Panc1 (cell line): ENCODE data around the gene PTPRK. TPM values are rescaled to one million over a fixed set of nuclear protein-coding genes. Genes with fewer than 3 reads are reported as not detected.

Experiments
- ATAC-seq: fragments of 200-7000 bp; cut with Tn5 transposase; 2 replicates; pipeline ENCODE4 v1.9.1; 2020; ENCODE audit warnings: mild to moderate bottlenecking, moderate library complexity
- BruUV-seq: library from RNA; stranded (reverse); fragments of 400-500 nt; replicated peaks from 2 replicates; lab custom pipeline; 2021; lab: Mats Ljungman, UMichigan
- CTCF ChIA-PET: fragments of 300-600 bp; sonication (Branson Sonifier 250); formaldehyde crosslinking; loops from one replicate; lab custom pipeline; 2022; ENCODE audit warnings: antibody characterized with exemption; lab: Charles Lee
- POLR2A ChIA-PET: fragments of 300-600 bp; sonication (Branson Sonifier 250); formaldehyde crosslinking; loops from one replicate; lab custom pipeline; 2022; ENCODE audit warnings: antibody characterized with exemption; lab: Charles Lee
- DNase-seq: peaks from one replicate; pipeline ENCODE4 v3.0.0-alpha.2; 2010; ENCODE audit warnings: low read depth, low spot score
- H3K27ac ChIP-seq: 2 replicates; pipeline ENCODE4 v1.5.1; 2011; ENCODE audit warnings: mild to moderate bottlenecking, low read length, inconsistent platforms
- H3K27me3 ChIP-seq: fragments of 200-500 bp; sonication (Bioruptor generic); 2 replicates; pipeline ENCODE4 v1.6.0; 2014; ENCODE audit warnings: low read length, inconsistent platforms; ENCODE audit not compliant: control insufficient read depth, insufficient read depth
- H3K36me3 ChIP-seq: fragments of 200-500 bp; sonication (Bioruptor generic); 2 replicates; pipeline ENCODE4 v1.5.1; 2014; ENCODE audit warnings: inconsistent platforms, mild to moderate bottlenecking, low read length, moderate library complexity; ENCODE audit not compliant: control insufficient read depth, insufficient read depth
- H3K4me1 ChIP-seq: 2 replicates; pipeline ENCODE4 v1.5.1; 2011; ENCODE audit warnings: inconsistent platforms, mild to moderate bottlenecking, low read length, moderate library complexity; ENCODE audit not compliant: control insufficient read depth, insufficient read depth
- H3K4me3 ChIP-seq, 2 experiments: 2 replicates each; pipeline ENCODE4 v1.5.1; 2011 to 2012; ENCODE audit warnings: low read depth in 2 of 2, low read length in 2 of 2, mild to moderate bottlenecking in 2 of 2, inconsistent platforms in 1 of 2, moderate library complexity in 1 of 2
- H3K9me3 ChIP-seq: fragments of 200-500 bp; sonication (Bioruptor generic); 2 replicates; pipeline ENCODE4 v1.5.1; 2014; ENCODE audit warnings: low read depth, mild to moderate bottlenecking, inconsistent platforms, low read length, moderate library complexity; ENCODE audit not compliant: control insufficient read depth, insufficient read depth
- CTCF ChIP-seq: fragments of 450-650 bp; IDR thresholded peaks from 2 replicates; pipeline ENCODE4 v1.5.1; 2017; ENCODE audit warnings: mild to moderate bottlenecking
- POLR2AphosphoS5 ChIP-seq: IDR thresholded peaks from 2 replicates; pipeline ENCODE4 v1.6.1; 2012; ENCODE audit warnings: mild to moderate bottlenecking, low read depth, low read length, moderate library complexity
- REST ChIP-seq, 2 experiments: IDR thresholded peaks; 2 replicates each; pipeline ENCODE4 v1.6.1; 2011 to 2012; ENCODE audit warnings: low read depth in 2 of 2, control low read depth in 1 of 2, low read length in 1 of 2, mild to moderate bottlenecking in 1 of 2, moderate library complexity in 1 of 2; ENCODE audit not compliant: insufficient read depth in 1 of 2
- SIN3A ChIP-seq: IDR thresholded peaks from 2 replicates; pipeline ENCODE4 v1.6.1; 2012; ENCODE audit warnings: low read depth, mild to moderate bottlenecking, low read length, moderate library complexity, borderline replicate concordance; ENCODE audit not compliant: insufficient read depth
- TCF7L2 ChIP-seq: IDR thresholded peaks from 2 replicates; pipeline ENCODE4 v1.6.1; 2011; ENCODE audit warnings: mild to moderate bottlenecking, low read depth, low read length, inconsistent platforms
- in situ Hi-C: cut with HindIII; loops from 2 replicates; pipeline ENCODE4 v1.10.0; 2016; ENCODE audit warnings: low sequenced_read_pairs, low pct_unique_long_range_greater_than_20kb
- intact Hi-C: fragments of 100-400 bp; cut with micrococcal nuclease; formaldehyde crosslinking; loops from one replicate; pipeline ENCODE4 v1.10.0; 2022; ENCODE audit not compliant: unreplicated experiment
- total RNA-seq: library from RNA; stranded (reverse); gene quantifications from one replicate; pipeline ENCODE4 v1.2.1, GENCODE V29; 2021; ENCODE audit not compliant: unreplicated experiment

PTPRK gene
- total RNA-seq, 1 experiment from 2014 or later, result 61.8 TPM

GRCh38 chr6:128413291-128413690 lies 107.1 kb downstream of the PTPRK start:
- no peak for ATAC-seq
- intact Hi-C loops (no loop called here), in situ Hi-C loops (no loop called here)
- H3K4me1 ChIP-seq, result no peaks in the 10 kb centered on the region
- ChIA-PET POLR2A (interaction anchor here (0.6 to 0.8 kb wide), 2 partner anchors 11 to 25 kb away, joined by 3 read pairs; no protein-coding TSS in a partner anchor), CTCF (no interaction called here)
- TF ChIP-seq CTCF (no peak), SIN3A (no peak), REST (IDR thresholded peaks at IDR 0.05; ENCODE audit: insufficient read depth in 1 of 2, low read depth in 2 of 2, low read length in 1 of 2) (no peak), TCF7L2 (no peak), POLR2AphosphoS5 (no peak)
- no peaks in the 10 kb centered on the region for H3K36me3 ChIP-seq
- H3K4me3 ChIP-seq, result no peak overlapping the region
- H3K27me3 ChIP-seq, result no peaks in the 10 kb centered on the region
- no peak for DNase-seq
- no TSS peak for BruUV-seq
- H3K9me3 ChIP-seq, result no peaks in the 10 kb centered on the region
- H3K27ac ChIP-seq, result no peak overlapping the region

- intact Hi-C loops (no loop called here), in situ Hi-C loops (no loop called here)
- no peak for TF ChIP-seq TCF7L2
- no peak for TF ChIP-seq POLR2AphosphoS5
- no peak for TF ChIP-seq REST (IDR thresholded peaks at IDR 0.05; ENCODE audit: insufficient read depth in 1 of 2, low read depth in 2 of 2, low read length in 1 of 2)
- TF ChIP-seq SIN3A, result no peak
- TF ChIP-seq CTCF, result no peak
- no peak overlapping the region for H3K4me3 ChIP-seq
- POLR2A ChIA-PET, result interaction anchor here (0.6 to 0.8 kb wide), 2 partner anchors 12 to 26 kb away, joined by 3 read pairs; no protein-coding TSS in a partner anchor
- H3K9me3 ChIP-seq, result no peaks in the 10 kb centered on the region
- no TSS peak for BruUV-seq
- H3K27ac ChIP-seq, result no peak overlapping the region
- DNase-seq, result no peak
- H3K36me3 ChIP-seq, result no peaks in the 10 kb centered on the region
- H3K4me1 ChIP-seq, result no peaks in the 10 kb centered on the region
- CTCF ChIA-PET, result no interaction called here
- no peak for ATAC-seq
- H3K27me3 ChIP-seq, result no peaks in the 10 kb centered on the region
These were observed 107.7 kb downstream of the PTPRK start for GRCh38 chr6:128412680-128413079.
